Adrenal gland (tissue), 12 donors: ENCODE data around the gene RANBP9. TPM values are rescaled to one million over a fixed set of nuclear protein-coding genes. Genes with fewer than 3 reads are reported as not detected.

ENCODE experiments used
- DNase-seq, 7 donors: peaks; one replicate each; pipeline ENCODE4 v3.0.0-alpha.2; 2019 to 2020
- H3K27ac ChIP-seq, 5 donors: fragments of 200-600 bp; sonication (generic) in 4 of 5; 1 replicate in 3 of 5; 2 replicates in 2 of 5; pipeline versions ENCODE4 v1.5.1 to v1.8.0; 2016 to 2020; ENCODE audit warnings: mild to moderate bottlenecking in 1 of 5
- H3K27me3 ChIP-seq: fragments of 200-600 bp; 2 replicates; pipeline ENCODE4 v1.8.0; 2021
- H3K36me3 ChIP-seq, 2 donors: fragments of 200-600 bp; replicated peaks in 1 of 2; 1 replicate in 1 of 2; 2 replicates in 1 of 2; pipeline versions ENCODE4 v1.5.1 to v1.8.0; 2018 to 2022
- H3K4me1 ChIP-seq, 2 donors: fragments of 200-600 bp; replicated peaks in 1 of 2; 1 replicate in 1 of 2; 2 replicates in 1 of 2; pipeline versions ENCODE4 v1.5.1 to v1.8.0; 2018 to 2021
- H3K4me3 ChIP-seq, 4 donors: fragments of 200-600 bp; sonication (generic) in 3 of 4; one replicate each; pipeline ENCODE4 v1.5.1; 2016 to 2018
- H3K9me3 ChIP-seq, 3 donors: fragments of 200-600 bp; sonication (generic) in 1 of 3; replicated peaks in 1 of 3; 1 replicate in 2 of 3; 2 replicates in 1 of 3; pipeline versions ENCODE4 v1.5.1 to v1.8.0; 2016 to 2021
- CTCF ChIP-seq, 6 experiments: fragments of 450-650 bp in 4 of 6; fragments of 200-600 bp in 2 of 6; sonication (generic) in 1 of 6; IDR thresholded peaks; 1 replicate in 5 of 6; 2 replicates in 1 of 6; pipeline versions ENCODE4 v1.5.1 to v1.8.0; 2016 to 2021; ENCODE audit warnings: antibody characterized with exemption in 6 of 6, mild to moderate bottlenecking in 2 of 6, moderate library complexity in 1 of 6
- POLR2A ChIP-seq, 2 donors: fragments of 450-650 bp; IDR thresholded peaks; one replicate each; pipeline ENCODE4 v1.6.1; 2017; ENCODE audit warnings: antibody characterized with exemption in 2 of 2, mild to moderate bottlenecking in 2 of 2, moderate library complexity in 1 of 2
- WGBS, 4 donors: extraction: QIAGEN DNeasy Blood & Tissue Kit in 2 of 4; methylation state at CpG; one replicate each; pipeline versions ENCODE4 v1.1.5 to v1.1.7; 2013 to 2017; 5-methylcytosine and 5-hydroxymethylcytosine counted together
- intact Hi-C, 2 donors: fragments of 100-400 bp; cut with DNase I; formaldehyde crosslinking; loops; one replicate each; pipeline versions ENCODE4 v1.14.1 to v1.15.0; 2022 to 2023
- polyA plus RNA-seq, 3 donors: library from polyadenylated mRNA; stranded (reverse); fragments of 200-250 nt in 2 of 3; fragments of 350-450 nt in 1 of 3; fragmentation: Illumina TruSeq in 1 of 3; extraction: RNeasy Lipid Tissue Mini Kit (QIAGEN cat#74804) in 1 of 3; gene quantifications; one replicate each; pipeline ENCODE4 v1.2.3, GENCODE V29; 2013 to 2014
- total RNA-seq, 9 donors: library from RNA; depleted of rRNA in 4 of 9; stranded (reverse); fragments of >200 nt in 4 of 9; fragments of 120-200 nt in 1 of 9; fragmentation: NEBNext Ultra II Directional in 1 of 9; extraction: Animal tissue kit (Norgen Biotek cat#: 25700) in 1 of 9; gene quantifications; one replicate each; pipeline versions ENCODE4 v1.1.0 to v1.2.4, GENCODE V29; 2013 to 2023
- donor health status: healthy with polysubstance abuse.
- donor health status: Bipolar disorder and iron deficiency.
- donor health status: DM: yes; HTN: yes; CAD: no.
- donor health status: DM: no; HTN: no; CAD: no.
- donor health status: DM: no; HTN: no; CAD: no.
- donor health status: DM: yes; HTN: yes; CAD: no.

RANBP9 gene
- total and polyA plus RNA-seq, 12 donors, result 20.1 to 63.1 (median 37.9) TPM

GRCh38 chr6:13718123-13718458, 6.5 kb upstream of the RANBP9 start:
- Histone ChIP-seq H3K4me1 (no peaks in the 10 kb centered on the region), H3K4me3 (no peak overlapping the region), H3K36me3 (no peaks in the 10 kb centered on the region), H3K27me3 (no peaks in the 10 kb centered on the region), H3K9me3 (no peaks in the 10 kb centered on the region), H3K27ac (no peak overlapping the region)
- 76 to 87% (median 84%) methylated on average over 4 to 5 of the region's 5 CpGs for WGBS, 4 donors
- no peak for DNase-seq
- intact Hi-C loops, result no loop called here
- no peak for TF ChIP-seq POLR2A (IDR thresholded peaks at IDR 0.05)
- TF ChIP-seq CTCF (IDR thresholded peaks at IDR 0.05), result no peak

- WGBS, 4 donors, result 86 to 98% (median 94%) methylated on average over 9 to 22 of the region's 22 CpGs
- H3K27me3 ChIP-seq, result no peaks in the 10 kb centered on the region
- H3K27ac ChIP-seq, result no peak overlapping the region
- TF ChIP-seq CTCF (IDR thresholded peaks at IDR 0.05) (no peak), POLR2A (IDR thresholded peaks at IDR 0.05) (no peak)
- no peak for DNase-seq
- intact Hi-C loops, result no loop called here
- no peaks in the 10 kb centered on the region for H3K36me3 ChIP-seq
- H3K4me1 ChIP-seq, result peaks cover 0 to 5% of the 10 kb centered on the region in 2 donors
- no peak overlapping the region for H3K4me3 ChIP-seq
- no peaks in the 10 kb centered on the region for H3K9me3 ChIP-seq
Measured at GRCh38 chr6:13716955-13717295, 5.3 kb upstream of the RANBP9 start.

GRCh38 chr6:13716225-13716954, 4.8 kb upstream of the RANBP9 start:
- TF ChIP-seq POLR2A (IDR thresholded peaks at IDR 0.05), result no peak
- no peak for TF ChIP-seq CTCF (IDR thresholded peaks at IDR 0.05)
- H3K4me3 ChIP-seq, result no peak overlapping the region
- WGBS, 4 donors, result 95 to 98% (median 98%) methylated on average over 23 to 39 of the region's 39 CpGs
- H3K4me1 ChIP-seq, result peaks cover 0 to 5% of the 10 kb centered on the region in 2 donors
- H3K27me3 ChIP-seq, result no peaks in the 10 kb centered on the region
- no peaks in the 10 kb centered on the region for H3K9me3 ChIP-seq
- no peaks in the 10 kb centered on the region for H3K36me3 ChIP-seq
- intact Hi-C loops, result no loop called here
- DNase-seq, result no peak
- no peak overlapping the region for H3K27ac ChIP-seq

GRCh38 chr6:13715444-13715883, 3.8 kb upstream of the RANBP9 start:
- peaks cover 0 to 5% of the 10 kb centered on the region in 2 donors for H3K4me1 ChIP-seq
- DNase-seq, result peak in 1 of 7 donors; percentile 25
- intact Hi-C loops, result no loop called here
- no peaks in the 10 kb centered on the region for H3K9me3 ChIP-seq
- H3K27me3 ChIP-seq, result no peaks in the 10 kb centered on the region
- TF ChIP-seq POLR2A (IDR thresholded peaks at IDR 0.05) (no peak), CTCF (IDR thresholded peaks at IDR 0.05) (no peak)
- WGBS, 4 donors, result 26 to 41% (median 36%) methylated on average over 3 of the region's 3 CpGs
- no peaks in the 10 kb centered on the region for H3K36me3 ChIP-seq
- H3K4me3 ChIP-seq, result no peak overlapping the region
- no peak overlapping the region for H3K27ac ChIP-seq
